ENCODE results near the gene DCTPP1. TPM values are rescaled to one million over a fixed set of nuclear protein-coding genes. Genes with fewer than 3 reads are reported as not detected.
"Not testable (repeated sequence)": the region's sequence is repeated elsewhere in the genome, so short reads cannot be mapped to it uniquely, and the experiment has no call there.

Gene DCTPP1
- total RNA-seq, 1 donor: 4.1 TPM

DNA sequence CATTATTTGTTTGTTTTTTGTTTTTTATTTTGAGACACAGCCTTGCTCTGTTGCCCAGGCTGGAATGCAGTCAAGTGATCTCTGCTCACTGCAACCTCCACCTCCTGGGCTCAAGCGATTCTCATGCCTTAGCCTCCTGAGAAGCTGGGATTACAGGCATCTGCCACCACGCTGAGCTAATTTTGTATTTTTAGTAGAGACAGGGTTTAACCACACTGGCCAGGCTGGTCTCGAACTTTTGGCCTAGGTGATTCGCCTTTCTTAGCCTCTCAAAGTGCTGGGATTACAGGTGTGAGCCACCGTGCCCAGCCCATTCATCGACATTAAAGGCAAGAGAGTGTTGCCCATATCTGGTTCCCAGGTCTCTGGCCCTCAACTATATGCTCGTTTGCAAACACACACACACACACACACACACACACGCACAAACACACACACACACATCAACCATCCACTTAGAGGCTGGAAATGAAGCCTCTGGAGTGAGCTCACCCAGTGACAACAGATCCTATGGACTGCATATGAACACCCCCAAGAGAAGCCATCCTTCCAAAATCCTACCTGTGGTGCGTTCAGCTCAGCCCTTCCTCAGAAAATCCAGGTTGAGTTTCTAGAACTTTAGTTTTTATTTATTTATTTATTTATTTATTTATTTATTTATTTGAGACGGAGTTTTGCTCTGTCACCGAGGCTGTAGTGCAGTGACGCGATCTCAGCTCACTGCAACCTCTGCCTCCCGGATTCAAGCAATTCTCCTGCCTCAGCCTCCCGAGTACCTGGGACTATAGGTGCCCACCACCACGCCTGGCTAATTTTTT, 28.1 kb upstream of the DCTPP1 start:
- H3K9me3 ChIP-seq (ENCODE audit: low read depth, low read length): no peaks in the 10 kb centered on the region
- no peaks in the 10 kb centered on the region for H3K27me3 ChIP-seq (ENCODE audit: insufficient read depth, low read length)
- H3K4me1 ChIP-seq (ENCODE audit: insufficient read depth, low read length): peaks cover 54% of the 10 kb centered on the region
- no peak overlapping the region for H3K4me3 ChIP-seq (ENCODE audit: low read length)

DNA sequence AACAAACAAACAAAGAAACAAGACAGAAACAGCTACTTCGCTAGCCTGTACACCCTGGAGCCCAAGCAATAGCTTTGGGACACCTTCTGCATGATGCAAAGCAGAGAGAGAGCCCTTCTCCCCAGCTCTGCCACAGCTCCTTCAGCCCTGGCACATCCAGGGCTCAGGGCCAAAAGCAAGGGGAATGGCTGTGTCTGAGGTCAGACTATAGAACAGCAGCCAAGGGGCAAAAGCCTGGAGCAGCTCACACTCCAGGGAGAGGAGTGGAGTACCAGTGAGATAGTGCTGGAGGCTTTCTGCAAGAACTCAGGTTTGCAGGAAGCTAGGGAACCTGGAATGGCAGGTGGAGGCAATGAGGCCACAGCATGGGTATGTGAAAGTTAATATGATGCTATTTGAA, 27.4 kb upstream of the DCTPP1 start:
- Histone ChIP-seq H3K9me3 (ENCODE audit: low read depth, low read length) (no peaks in the 10 kb centered on the region), H3K4me3 (ENCODE audit: low read length) (no peak overlapping the region), H3K4me1 (ENCODE audit: insufficient read depth, low read length) (peaks cover 61% of the 10 kb centered on the region), H3K27me3 (ENCODE audit: insufficient read depth, low read length) (no peaks in the 10 kb centered on the region)

DNA sequence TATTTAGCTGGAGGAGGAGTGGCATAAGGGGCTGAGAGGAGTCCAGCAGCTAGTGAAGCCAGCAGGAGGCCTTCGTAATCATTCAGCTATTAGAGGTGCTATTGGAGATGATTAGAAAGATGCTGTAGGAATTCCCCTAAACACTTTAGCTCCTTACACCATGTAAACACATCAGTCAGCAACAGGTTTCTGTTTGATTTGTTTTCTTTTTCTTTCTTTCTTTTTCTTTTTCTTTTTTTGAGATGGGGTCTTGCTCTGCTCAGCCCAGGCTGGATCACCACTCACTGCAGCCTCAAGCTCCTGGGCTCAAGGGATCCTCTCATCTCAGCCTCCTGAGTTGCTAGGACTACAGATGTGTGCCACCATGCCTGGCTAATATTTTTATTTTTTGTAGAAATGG, 26.5 kb upstream of the DCTPP1 start:
- Histone ChIP-seq H3K4me3 (ENCODE audit: low read length) (no peak overlapping the region), H3K9me3 (ENCODE audit: low read depth, low read length) (no peaks in the 10 kb centered on the region), H3K4me1 (ENCODE audit: insufficient read depth, low read length) (peaks cover 53% of the 10 kb centered on the region), H3K27me3 (ENCODE audit: insufficient read depth, low read length) (no peaks in the 10 kb centered on the region)

DNA sequence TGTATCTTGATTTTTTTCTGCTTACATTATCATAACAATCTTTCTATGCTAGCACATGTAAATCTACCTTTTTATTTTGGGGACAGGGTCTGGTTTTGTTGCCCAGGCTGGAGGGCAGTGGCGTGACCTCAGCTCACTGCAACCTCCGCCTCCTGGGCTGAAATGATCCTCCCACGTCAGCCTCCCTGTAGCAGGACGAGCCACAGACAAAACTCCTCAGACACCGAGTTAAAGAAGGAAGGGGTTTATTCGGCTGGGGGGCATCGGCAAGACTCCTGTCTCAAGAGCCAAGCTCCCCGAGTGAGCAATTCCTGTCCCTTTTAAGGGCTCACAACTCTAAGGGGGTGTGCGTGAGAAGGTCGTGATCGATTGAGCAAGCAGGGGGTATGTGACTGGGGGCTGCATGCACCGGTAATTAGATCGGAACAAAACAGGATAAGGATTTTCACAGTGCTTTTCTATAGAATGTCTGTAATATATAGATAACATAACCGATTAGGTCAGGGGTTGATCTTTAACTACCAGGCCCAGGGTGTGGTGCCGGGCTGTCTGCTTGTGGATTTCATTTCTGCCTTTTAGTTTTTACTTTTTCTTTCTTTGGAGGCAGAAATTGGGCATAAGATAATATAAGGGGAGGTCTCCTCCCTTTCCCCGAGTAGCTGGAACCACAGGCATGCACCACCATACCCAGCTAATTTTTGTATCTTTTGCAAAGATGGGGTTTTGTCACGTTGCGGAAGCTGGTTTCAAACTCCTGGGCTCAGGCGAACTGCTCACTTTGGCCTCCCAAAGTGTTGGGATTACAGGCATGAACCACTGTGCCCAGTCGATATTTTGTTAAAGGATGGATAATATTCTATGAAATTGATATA, 23.1 kb upstream of the DCTPP1 start:
- not testable (repeated sequence) for H3K27me3 ChIP-seq (ENCODE audit: insufficient read depth, low read length); H3K9me3 ChIP-seq (ENCODE audit: low read depth, low read length); H3K4me3 ChIP-seq (ENCODE audit: low read length)
- H3K4me1 ChIP-seq (ENCODE audit: insufficient read depth, low read length): peaks cover 36% of the 10 kb centered on the region

DNA sequence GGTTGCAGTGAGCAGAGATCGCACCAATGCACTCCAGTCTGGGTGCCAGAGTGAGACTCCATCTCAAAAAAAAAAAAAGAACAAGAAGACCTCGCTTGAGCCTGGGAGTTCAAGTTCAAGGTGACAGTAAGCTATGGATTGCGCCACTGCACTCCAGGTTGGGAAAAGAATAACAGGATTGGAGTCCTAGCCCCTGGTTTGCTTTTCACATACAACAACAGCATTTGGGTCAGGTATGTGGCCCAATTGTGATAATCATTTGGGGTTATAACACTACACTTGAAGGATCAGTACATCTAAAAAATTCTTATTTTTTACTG, 19.2 kb upstream of the DCTPP1 start:
- Histone ChIP-seq H3K9me3 (ENCODE audit: low read depth, low read length) (no peaks in the 10 kb centered on the region), H3K27me3 (ENCODE audit: insufficient read depth, low read length) (no peaks in the 10 kb centered on the region), H3K4me1 (ENCODE audit: insufficient read depth, low read length) (peaks cover 49% of the 10 kb centered on the region), H3K4me3 (ENCODE audit: low read length) (no peak overlapping the region)

DNA sequence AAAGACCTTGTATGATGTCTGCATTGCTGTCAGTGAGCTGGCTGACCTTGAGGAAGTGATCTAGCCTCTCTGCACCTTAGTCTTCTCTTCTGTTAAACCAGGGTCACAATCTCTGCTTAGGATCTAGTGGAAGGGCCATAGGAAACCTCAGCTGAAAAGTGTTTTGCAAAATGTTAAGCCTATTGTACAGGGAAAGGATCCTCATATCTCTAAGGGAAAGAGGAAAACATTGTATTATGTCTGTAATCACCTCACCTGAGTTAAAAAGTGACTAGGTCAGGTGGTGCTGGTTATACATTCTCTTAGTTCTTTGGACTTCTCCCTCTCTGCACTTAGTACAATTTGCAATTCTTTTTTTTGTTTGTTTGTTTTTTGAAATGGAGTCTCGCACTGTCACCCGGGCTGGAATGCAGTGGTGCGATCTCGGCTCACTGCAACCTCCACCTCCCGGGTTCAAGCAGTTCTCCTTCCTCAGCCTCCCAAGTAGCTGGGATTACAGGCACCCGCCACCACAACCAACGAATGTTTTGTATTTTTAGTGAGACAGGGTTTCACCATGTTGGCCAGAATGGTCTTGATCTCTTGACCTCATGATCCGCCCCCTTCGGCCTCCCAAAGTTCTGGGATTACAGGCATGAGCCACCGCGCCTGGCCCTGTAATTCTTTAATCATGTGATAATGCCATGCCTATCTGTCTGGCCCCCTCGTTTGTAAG, 17.8 kb upstream of the DCTPP1 start:
- Histone ChIP-seq H3K9me3 (ENCODE audit: low read depth, low read length) (no peaks in the 10 kb centered on the region), H3K27me3 (ENCODE audit: insufficient read depth, low read length) (no peaks in the 10 kb centered on the region), H3K4me3 (ENCODE audit: low read length) (no peak overlapping the region), H3K4me1 (ENCODE audit: insufficient read depth, low read length) (peaks cover 47% of the 10 kb centered on the region)

DNA sequence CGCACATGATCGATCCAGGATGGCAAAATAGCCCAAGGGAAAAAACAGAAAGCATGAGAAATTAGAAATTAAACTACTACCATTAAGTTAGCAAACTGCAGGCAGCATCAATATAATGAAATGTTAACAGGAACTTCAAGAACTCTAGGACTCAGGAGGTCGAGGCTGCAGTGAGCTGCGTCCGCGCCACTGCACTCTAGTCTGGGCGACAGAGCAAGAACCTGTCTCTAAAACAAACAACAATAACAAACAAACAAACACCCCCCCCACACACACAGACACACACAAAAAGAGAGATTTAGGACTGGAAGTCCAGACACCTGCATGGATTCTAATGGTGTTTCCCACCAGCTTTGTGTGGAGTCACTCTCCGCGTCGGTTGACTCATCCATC, 16.4 kb upstream of the DCTPP1 start:
- H3K27me3 ChIP-seq (ENCODE audit: insufficient read depth, low read length): no peaks in the 10 kb centered on the region
- H3K9me3 ChIP-seq (ENCODE audit: low read depth, low read length): no peaks in the 10 kb centered on the region
- peaks cover 42% of the 10 kb centered on the region for H3K4me1 ChIP-seq (ENCODE audit: insufficient read depth, low read length)
- H3K4me3 ChIP-seq (ENCODE audit: low read length): peak overlapping the region; percentile 90

DNA sequence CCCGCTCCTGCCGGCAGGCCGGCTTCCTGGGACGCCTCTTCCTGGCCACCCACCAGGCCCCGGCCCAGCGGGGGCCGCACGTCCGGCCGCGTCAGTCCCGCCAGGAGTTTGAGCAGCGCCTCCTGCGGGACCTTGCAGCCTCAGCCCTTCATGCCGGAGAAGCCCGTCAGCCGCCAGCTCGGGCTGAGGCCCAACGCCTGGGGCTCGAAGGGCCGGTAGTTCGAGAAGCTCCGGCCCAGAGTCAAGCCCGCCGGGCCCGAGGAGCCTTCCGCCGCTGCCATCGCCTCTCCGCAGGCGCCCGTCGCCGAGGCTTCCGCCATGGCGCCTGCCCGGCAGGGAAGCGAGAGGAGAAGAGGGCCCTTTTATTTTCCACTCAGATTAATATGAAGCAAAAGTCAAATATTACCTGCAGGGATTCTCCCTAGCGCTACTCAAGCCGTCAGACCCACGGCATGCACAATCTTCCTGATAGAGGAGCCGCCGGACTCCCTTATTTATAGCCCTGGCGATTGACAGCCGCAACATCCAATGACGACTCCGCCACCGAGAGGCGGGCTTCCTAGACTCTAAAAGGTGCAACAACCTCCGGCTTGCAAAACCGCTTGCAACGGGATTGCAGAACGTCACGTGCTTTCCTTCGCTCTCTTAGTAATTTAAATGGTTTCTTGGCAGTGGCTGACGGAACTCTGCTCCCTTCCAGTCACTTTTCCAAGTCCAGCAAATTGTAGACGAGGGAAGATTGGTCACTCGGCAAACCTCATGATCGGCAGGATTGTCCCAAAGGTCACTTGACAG, 15.8 kb upstream of the DCTPP1 start, which contains the start of gene SEPHS2:
Gene SEPHS2 (minus strand): TSS at position 467 of the 795 bp plus-strand sequence. CDS start 147 bp downstream, at position 320.
- Histone ChIP-seq H3K9me3 (ENCODE audit: low read depth, low read length) (no peaks in the 10 kb centered on the region), H3K4me1 (ENCODE audit: insufficient read depth, low read length) (peaks cover 36% of the 10 kb centered on the region), H3K27me3 (ENCODE audit: insufficient read depth, low read length) (no peaks in the 10 kb centered on the region), H3K4me3 (ENCODE audit: low read length) (peak within 1 kb of the TSS; percentile 90)

DNA sequence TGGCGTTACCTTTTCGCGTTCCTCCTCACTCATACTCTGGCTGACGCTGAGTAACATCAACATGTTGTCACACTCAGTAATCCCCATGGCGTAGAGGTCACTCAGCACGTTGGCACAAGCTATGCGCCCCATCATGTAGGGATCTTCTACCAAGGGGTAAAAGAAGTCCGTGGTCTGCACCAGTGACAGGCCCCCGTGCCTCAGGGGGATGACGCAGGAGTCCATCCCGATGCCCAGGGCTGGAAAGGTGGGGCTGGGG, 15.2 kb upstream of the DCTPP1 start:
- no peaks in the 10 kb centered on the region for H3K27me3 ChIP-seq (ENCODE audit: insufficient read depth, low read length)
- H3K9me3 ChIP-seq (ENCODE audit: low read depth, low read length): no peaks in the 10 kb centered on the region
- peak overlapping the region; percentile 90 for H3K4me3 ChIP-seq (ENCODE audit: low read length)
- peaks cover 36% of the 10 kb centered on the region for H3K4me1 ChIP-seq (ENCODE audit: insufficient read depth, low read length)

DNA sequence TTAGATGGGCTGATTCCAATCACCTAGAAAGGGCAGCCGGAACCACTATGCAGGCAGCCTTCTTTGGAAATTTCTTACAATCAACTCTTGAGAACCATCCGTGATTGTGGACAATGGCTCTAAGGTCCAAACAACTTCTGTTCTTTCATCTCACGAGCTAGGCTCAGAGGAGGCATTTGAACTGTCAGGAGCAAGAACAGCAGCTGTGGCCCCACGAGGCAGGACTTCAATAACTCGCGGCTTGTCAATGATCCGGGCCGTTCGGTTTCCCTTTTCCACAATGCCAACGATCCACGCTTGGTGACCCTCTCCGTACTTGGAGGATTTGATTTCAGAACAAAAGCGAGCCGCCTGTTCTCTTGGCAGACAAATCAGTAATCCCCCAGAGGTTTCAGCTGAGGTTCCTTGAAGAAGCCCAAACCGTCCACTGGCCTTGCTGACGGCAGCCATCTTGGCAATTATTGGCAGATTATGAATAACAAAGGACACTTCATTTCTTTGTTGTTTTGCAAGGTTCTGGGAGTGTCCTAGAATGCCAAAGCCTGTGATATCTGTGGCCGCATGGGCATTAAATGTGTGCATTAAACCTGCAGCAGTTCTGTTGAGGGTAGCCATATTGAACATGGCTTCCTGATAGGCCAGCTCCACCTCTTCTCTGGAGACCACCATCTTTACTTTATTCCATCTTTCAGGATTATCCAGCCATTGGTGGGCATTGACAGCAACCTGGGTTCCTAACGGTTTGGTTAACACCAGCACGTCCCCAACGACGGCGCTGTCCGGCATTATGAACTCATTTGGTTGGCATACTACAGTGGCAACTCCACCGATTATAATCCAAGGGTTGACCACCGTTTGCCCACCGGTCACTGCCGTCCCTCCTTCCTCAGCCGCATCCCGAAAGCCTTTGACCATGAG, 14.7 kb upstream of the DCTPP1 start:
- no peaks in the 10 kb centered on the region for H3K9me3 ChIP-seq (ENCODE audit: low read depth, low read length)
- peaks cover 36% of the 10 kb centered on the region for H3K4me1 ChIP-seq (ENCODE audit: insufficient read depth, low read length)
- no peaks in the 10 kb centered on the region for H3K27me3 ChIP-seq (ENCODE audit: insufficient read depth, low read length)
- peak overlapping the region; percentile 90 for H3K4me3 ChIP-seq (ENCODE audit: low read length)

DNA sequence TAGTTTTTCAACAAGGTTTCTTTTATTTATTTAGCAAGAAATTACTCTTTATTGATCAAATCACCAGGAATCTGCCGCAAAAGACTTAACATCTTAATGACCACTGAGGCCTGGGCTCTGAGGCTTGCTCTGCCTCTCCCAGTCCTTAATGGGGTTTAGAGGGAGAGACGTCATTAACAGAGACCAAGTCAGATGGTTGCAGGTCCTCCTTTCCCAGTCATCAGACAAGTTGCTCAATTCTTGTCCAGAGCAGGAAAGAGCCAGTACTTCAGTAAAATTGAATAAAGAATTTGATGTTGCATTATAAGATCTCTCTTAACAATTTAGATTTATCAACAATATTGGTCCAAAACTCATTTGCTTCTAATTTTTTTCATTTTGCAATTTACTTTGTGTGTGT, 13.8 kb upstream of the DCTPP1 start:
- Histone ChIP-seq H3K9me3 (ENCODE audit: low read depth, low read length) (no peaks in the 10 kb centered on the region), H3K4me3 (ENCODE audit: low read length) (no peak overlapping the region), H3K27me3 (ENCODE audit: insufficient read depth, low read length) (no peaks in the 10 kb centered on the region), H3K4me1 (ENCODE audit: insufficient read depth, low read length) (peaks cover 36% of the 10 kb centered on the region)

DNA sequence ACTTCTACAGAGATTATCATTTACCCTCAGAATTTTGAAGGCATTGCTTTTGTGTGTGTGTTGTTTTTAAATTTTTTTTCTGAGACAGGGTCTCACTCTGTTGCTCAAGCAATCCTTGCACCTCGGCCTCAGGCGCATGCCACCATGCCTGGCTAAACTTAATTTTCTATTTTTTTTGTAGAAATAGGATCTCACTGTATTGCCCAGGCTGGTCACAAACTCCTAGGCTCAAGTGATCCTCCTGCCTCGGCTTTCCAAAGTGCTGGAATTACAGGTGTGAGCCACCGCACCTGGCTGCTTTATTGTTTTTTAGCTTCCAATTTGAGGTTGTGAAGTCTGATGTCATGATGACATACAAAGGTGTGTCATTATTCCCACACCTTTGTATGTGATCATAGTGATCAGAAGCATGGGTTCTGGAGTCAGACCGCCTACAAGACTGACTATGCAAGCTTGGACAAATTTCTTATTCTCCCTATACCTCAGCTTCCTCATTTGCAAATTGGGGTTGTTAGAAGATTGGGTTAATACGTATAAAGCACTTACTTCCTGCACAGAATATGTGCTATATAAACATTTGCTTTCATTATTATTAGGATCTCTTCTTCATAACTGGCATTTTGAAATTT, 10.0 kb upstream of the DCTPP1 start:
- Histone ChIP-seq H3K4me1 (ENCODE audit: insufficient read depth, low read length) (peaks cover 22% of the 10 kb centered on the region), H3K4me3 (ENCODE audit: low read length) (no peak overlapping the region), H3K27me3 (ENCODE audit: insufficient read depth, low read length) (no peaks in the 10 kb centered on the region), H3K9me3 (ENCODE audit: low read depth, low read length) (no peaks in the 10 kb centered on the region)

DNA sequence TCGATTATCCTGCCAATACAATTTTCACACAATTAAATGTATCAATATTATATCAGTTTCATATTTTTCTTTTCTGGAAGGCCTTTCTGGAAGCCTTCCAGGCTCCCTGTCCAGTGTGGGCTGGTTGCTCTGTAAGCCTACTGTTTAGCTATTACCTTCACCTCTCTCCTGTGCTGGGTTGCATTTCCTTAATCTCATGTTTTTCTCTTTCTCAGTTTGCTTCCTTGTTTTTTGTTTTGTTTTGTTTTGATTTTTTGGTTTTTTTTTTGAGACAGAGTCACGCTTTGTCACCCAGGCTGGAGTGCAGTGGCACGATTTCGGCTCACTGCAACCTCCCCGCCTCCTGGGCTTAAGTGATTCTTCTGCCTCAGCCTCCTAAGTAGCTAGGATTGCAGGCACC, 9.0 kb upstream of the DCTPP1 start:
- Histone ChIP-seq H3K27me3 (ENCODE audit: insufficient read depth, low read length) (no peaks in the 10 kb centered on the region), H3K9me3 (ENCODE audit: low read depth, low read length) (no peaks in the 10 kb centered on the region), H3K4me3 (ENCODE audit: low read length) (no peak overlapping the region), H3K4me1 (ENCODE audit: insufficient read depth, low read length) (peaks cover 12% of the 10 kb centered on the region)

Data from mononuclear cell (primary cell).